Left kidney (tissue), 2 donors: Measurements from ENCODE around the gene ARFGAP1. TPM values are rescaled to one million over a fixed set of nuclear protein-coding genes. Genes with fewer than 3 reads are reported as not detected.
"Not testable (repeated sequence)": the region's sequence is repeated elsewhere in the genome, so short reads cannot be mapped to it uniquely, and the experiment has no call there.

ENCODE experiments used
- DNase-seq: peaks from one replicate; pipeline ENCODE4 v3.0.0-alpha.2; 2013
- polyA plus RNA-seq: library from polyadenylated mRNA; unstranded; fragments of 120-200 nt; gene quantifications from one replicate; pipeline ENCODE4 v1.2.1, GENCODE V29; 2013; ENCODE audit not compliant: insufficient read length

ARFGAP1 gene
- polyA plus RNA-seq, 1 donor: 67.1 TPM

DNA sequence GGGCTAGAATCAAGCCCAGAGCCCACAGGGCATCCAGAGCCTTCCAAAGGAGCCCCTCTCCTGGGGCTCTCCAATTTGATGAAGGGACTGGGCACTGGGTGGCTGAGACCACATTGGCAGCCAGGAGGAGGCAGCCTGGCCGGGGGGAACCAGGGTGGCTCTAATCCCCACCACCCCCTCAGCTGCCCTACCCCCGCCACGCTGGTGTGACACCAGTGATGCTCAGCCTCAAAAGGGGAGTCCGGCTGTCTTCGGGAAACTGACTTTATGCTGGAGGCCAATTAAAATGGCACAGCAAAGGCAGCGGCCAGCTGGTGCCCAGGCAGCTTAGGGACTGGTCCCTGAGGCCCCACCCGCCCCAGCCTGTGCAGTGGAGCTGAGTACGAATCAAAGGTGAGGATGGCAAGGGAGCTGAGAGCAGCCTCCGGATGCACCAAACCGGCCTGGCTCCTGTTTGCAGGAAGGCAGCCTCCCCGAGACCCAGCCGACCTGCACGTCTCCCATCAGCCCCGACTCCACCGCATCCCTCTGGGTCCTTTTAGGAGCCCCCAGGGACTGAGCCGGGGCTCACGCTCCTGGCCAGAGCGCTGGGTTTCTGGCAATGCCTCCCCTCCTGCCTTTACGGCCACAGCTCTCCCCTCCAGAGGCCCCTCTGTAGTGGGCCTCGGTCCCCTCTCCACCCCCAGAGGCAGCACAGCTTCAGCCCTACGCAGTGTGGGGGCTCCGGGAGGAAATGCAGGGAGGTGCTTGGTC is 60.1 kb downstream of the ARFGAP1 start:
- no peak for DNase-seq

DNA sequence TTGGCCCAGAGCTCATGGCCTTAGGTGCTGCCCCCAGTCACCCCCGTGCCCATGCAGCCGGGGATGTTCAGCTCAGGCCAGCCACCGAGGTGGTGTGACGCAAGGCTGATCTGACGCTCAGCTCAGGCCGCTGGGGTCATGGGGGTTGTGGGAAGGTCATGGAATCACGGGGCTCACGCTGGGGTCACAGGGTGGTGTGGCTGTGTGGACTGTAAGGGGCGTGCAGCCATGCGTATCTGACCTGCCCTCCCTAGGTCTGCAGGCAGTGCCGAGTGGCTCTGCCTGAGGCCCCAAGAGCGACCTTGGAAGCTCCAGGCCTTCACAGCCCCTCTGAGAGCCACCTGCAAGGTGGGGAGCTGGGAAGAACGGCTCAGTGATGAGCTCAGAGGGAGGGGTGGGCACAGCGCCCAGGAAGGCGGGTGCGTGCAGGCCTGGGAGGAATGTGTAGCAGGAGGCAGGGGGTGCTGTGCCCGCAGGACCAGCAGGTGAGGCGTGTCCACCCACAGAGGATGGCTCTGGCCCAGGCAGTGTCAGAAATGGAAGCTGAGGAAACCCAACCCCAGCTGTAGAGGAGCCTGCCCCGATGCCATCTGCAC is 60.7 kb downstream of the ARFGAP1 start:
- no peak for DNase-seq

DNA sequence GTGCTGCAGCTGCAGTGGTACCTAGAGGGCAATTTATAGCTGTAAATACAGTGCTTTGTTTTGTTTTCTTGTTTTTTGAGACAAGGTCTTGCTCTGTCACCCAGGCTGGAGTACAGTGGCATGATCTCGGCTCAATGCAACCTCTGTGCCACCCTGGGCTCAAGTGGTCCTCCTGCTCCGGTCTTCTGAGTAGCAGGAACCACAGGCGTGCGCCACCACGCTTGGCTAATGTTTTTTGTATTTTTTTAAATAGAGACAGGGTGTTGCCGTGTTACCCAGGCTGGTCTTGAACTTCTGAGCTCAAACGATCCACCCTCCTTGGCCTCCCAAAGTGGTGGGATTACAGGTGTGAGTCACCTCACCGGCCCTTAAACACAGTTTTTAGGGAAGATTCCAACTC is 61.7 kb downstream of the ARFGAP1 start:
- no peak for DNase-seq

DNA sequence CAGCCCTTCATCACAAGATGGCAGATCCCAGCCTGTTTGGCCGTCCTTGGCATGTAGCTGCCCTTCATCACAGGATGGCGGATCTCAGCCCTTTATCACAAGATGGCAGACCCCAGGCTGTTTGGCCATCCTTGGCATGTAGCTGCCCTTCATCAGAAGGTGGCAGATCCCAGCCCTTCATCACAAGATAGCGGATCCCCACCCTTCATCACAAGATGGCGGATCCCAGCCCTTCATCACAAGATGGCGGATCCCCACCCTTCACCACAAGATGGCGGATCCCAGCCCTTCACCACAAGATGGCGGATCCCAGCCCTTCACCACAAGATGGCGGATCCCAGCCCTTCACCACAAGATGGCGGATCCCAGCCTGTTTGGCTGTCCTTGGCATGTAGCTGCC is 62.4 kb downstream of the ARFGAP1 start:
- DNase-seq: not testable (repeated sequence)

DNA sequence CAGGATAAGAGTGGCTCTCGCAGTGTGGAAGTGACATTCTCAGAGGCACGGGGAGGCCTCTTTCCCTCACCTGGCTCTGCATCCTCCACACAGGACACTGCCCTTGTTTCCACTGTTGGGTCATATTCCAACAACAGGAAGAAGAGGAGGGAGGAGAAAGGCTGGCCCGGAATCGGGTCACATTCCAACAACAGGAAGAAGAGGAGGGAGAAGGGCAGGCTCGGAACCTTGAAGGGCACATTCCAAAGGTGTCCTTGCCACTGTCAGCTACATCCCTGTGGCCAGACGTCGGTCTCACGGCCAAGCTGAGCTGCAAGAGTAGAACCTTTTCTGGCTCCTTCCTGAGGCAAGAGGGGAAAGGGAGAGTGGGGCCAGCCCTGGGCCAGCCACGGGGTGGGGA is 63.1 kb downstream of the ARFGAP1 start:
- DNase-seq: no peak

DNA sequence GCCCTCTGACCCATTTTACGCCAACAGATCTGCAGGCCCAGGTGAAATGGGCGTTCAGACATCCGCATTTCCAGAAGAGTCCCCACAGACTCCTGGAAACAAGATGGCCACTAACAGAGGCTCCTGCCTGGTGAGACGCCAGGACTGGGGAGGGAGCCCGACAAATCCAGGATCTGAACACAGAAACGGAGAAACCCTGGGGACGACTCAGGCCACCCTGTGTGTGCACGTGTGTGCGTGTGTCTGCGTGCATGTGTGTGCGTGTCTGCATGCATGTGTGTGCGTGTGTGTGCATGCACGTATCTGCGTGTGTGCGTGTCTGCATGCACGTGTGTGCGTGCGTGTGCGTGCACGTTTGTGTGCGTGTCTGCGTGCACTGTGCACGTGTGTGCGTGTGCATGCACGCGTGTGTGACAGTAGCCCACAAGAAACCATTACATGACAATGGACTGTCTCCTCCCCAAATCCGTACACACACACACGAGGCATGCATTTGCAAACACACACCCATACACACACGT is 63.7 kb downstream of the ARFGAP1 start:
- DNase-seq: no peak

DNA sequence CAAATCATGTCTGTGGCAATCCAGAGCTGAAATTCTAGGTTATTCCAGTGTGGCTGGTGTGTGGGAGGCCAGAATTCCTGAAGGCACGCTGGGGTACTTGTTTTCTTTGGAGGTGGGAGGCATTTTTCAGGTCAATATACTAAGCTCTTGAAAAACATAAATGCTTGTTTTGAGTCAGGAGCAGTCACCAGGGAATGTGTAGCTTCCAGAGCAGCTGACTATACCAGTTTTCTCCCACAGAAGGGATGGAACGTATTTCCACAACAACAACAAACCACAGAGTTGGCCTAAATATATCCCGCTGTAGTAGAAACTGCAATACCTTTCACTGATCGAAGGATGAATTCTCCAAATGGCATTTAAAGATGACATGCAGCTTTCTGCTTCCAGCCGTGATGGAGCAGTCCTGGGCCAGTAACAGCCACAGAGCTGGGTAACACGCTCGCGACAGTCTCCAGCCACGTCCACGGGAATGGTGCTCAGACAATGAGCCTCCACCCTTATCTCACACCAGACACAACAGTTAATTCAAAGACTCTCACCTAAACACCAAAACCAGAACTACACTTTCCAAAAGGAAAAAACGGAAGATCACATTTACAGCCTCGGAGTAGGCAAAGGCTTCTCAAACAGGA is 65.3 kb downstream of the ARFGAP1 start:
- no peak for DNase-seq

Other genes starting within 250 kb of the ARFGAP1 start
- gene YTHDF1, start 56.7 kb upstream of the ARFGAP1 start, polyA plus RNA-seq: 45.5 TPM
- gene BIRC7, start 36.9 kb upstream of the ARFGAP1 start, polyA plus RNA-seq: 0.37 TPM
- 20.7 TPM for gene NKAIN4, start 18.4 kb upstream of the ARFGAP1 start, polyA plus RNA-seq
- 1.2 TPM for gene COL20A1, start 20.4 kb downstream of the ARFGAP1 start, polyA plus RNA-seq
- gene CHRNA4, start 88.5 kb downstream of the ARFGAP1 start, polyA plus RNA-seq: 13.3 TPM
- gene KCNQ2, start 199.8 kb downstream of the ARFGAP1 start, polyA plus RNA-seq: 5.5 TPM
- 0.67 TPM for gene EEF1A2, start 226.3 kb downstream of the ARFGAP1 start, polyA plus RNA-seq
- 118 TPM for gene PPDPF, start 248.0 kb downstream of the ARFGAP1 start, polyA plus RNA-seq